Psoas muscle (tissue), 7 donors: ENCODE data around the gene LIN7C. TPM values are rescaled to one million over a fixed set of nuclear protein-coding genes. Genes with fewer than 3 reads are reported as not detected.

Experiments used
- polyA plus RNA-seq, 3 donors: library from polyadenylated mRNA; stranded (reverse); fragments of 200-250 nt; gene quantifications; one replicate each; pipeline ENCODE4 v1.2.3, GENCODE V29; 2013
- total RNA-seq, 4 donors: library from RNA; stranded (reverse); fragmentation: NEBNext Ultra II Directional in 2 of 4; extraction: Animal tissue kit (Norgen Biotek cat#: 25700) in 2 of 4; gene quantifications; one replicate each; pipeline versions ENCODE4 v1.2.1 to v1.2.4, GENCODE V29; 2021 to 2023
- donor health status: healthy with polysubstance abuse.
- donor health status: DM: no; HTN: no; CAD: no; lungs with moderate emphysema.
- donor health status: Bipolar disorder and iron deficiency.
- donor health status: healthy.
- donor health status: DM: no; HTN: no; CAD: no.
- donor health status: DM: no; HTN: no; CAD: no.
- donor health status: DM: yes; HTN: yes; CAD: no.

LIN7C gene
- total and polyA plus RNA-seq, 7 donors: 4.2 to 18.9 (median 13.1) TPM

Other genes starting within 250 kb of the LIN7C start
- 1 to 10 TPM; 2.1 to 5.2 (median 3.1) TPM for gene CCDC34, start 143.6 kb downstream of the LIN7C start, total RNA-seq
- gene CCDC34, start 143.6 kb downstream of the LIN7C start, polyA plus RNA-seq: 1 to 10 TPM; 1.9 to 7.6 (median 3.4) TPM
- 10 to 100 TPM in 1 of 4 donors, 1 to 10 TPM in 3; 8.0 to 15.2 (median 8.6) TPM for gene LGR4, start 34.0 kb downstream of the LIN7C start, total RNA-seq
- gene LGR4, start 34.0 kb downstream of the LIN7C start, polyA plus RNA-seq: 1 to 10 TPM; 3.9 to 6.9 (median 4.9) TPM
- 1 to 10 TPM in 1 of 4 donors, under 1 TPM in 3; 0.04 to 3.4 (median 0.13) TPM for gene BDNF, start 193.7 kb upstream of the LIN7C start, total RNA-seq
- gene BDNF, start 193.7 kb upstream of the LIN7C start, polyA plus RNA-seq: under 1 TPM in 2 of 3 donors, not detected in 1; 0.01 to 0.83 TPM